Skeletal muscle satellite cell (primary cell): Measurements from ENCODE around the gene HOXD13.
A peak's percentile ranks its signal among the peaks of the same experiment; 100 is the strongest.

Experiments used
- H3K27me3 ChIP-seq: 2 replicates; pipeline ENCODE4 v1.7.0; 2013; ENCODE audit warnings: low read length; ENCODE audit not compliant: control insufficient read depth, insufficient read depth
- H3K36me3 ChIP-seq: 2 replicates; pipeline ENCODE4 v1.7.0; 2013; ENCODE audit warnings: mild to moderate bottlenecking, control low read depth, low read length; ENCODE audit not compliant: insufficient read depth
- H3K4me1 ChIP-seq: 2 replicates; pipeline ENCODE4 v1.7.0; 2013; ENCODE audit warnings: low read length; ENCODE audit not compliant: control insufficient read depth, insufficient read depth
- H3K4me2 ChIP-seq: 2 replicates; pipeline ENCODE4 v1.7.0; 2013; ENCODE audit warnings: mild to moderate bottlenecking, low read length
- H3K4me3 ChIP-seq: 2 replicates; pipeline ENCODE4 v1.7.0; 2013; ENCODE audit warnings: low read length
- H3K9ac ChIP-seq: 2 replicates; pipeline ENCODE4 v1.7.0; 2013; ENCODE audit warnings: mild to moderate bottlenecking, low read depth, low read length, moderate library complexity
- H3K9me3 ChIP-seq: replicated peaks from 2 replicates; pipeline ENCODE4 v1.7.0; 2013; ENCODE audit warnings: mild to moderate bottlenecking, control low read depth, low read length

The HOXD13 gene

GRCh38 chr2:176129813-176130146 lies 37.3 kb downstream of the HOXD13 start:
- no peaks in the 10 kb centered on the region for H3K36me3 ChIP-seq
- no peaks in the 10 kb centered on the region for H3K4me1 ChIP-seq
- no peaks in the 10 kb centered on the region for H3K9me3 ChIP-seq
- H3K4me2 ChIP-seq, result peak overlapping the region; percentile 78
- peak overlapping the region; percentile 65 for H3K4me3 ChIP-seq
- peaks cover 32% of the 10 kb centered on the region for H3K27me3 ChIP-seq
- H3K9ac ChIP-seq, result peak overlapping the region; percentile 47

GRCh38 chr2:176130147-176130956 lies 37.8 kb downstream of the HOXD13 start:
- no peaks in the 10 kb centered on the region for H3K9me3 ChIP-seq
- H3K27me3 ChIP-seq, result peaks cover 27% of the 10 kb centered on the region
- H3K36me3 ChIP-seq, result no peaks in the 10 kb centered on the region
- no peaks in the 10 kb centered on the region for H3K4me1 ChIP-seq
- H3K4me2 ChIP-seq, result peak overlapping the region; percentile 78
- H3K9ac ChIP-seq, result peak overlapping the region; percentile 47
- peak overlapping the region; percentile 65 for H3K4me3 ChIP-seq

GRCh38 chr2:176130957-176131847 lies 38.7 kb downstream of the HOXD13 start:
- H3K9me3 ChIP-seq, result no peaks in the 10 kb centered on the region
- peak overlapping the region; percentile 78 for H3K4me2 ChIP-seq
- peaks cover 3% of the 10 kb centered on the region for H3K4me1 ChIP-seq
- no peaks in the 10 kb centered on the region for H3K36me3 ChIP-seq
- peaks cover 19% of the 10 kb centered on the region for H3K27me3 ChIP-seq
- H3K9ac ChIP-seq, result peak overlapping the region; percentile 47
- H3K4me3 ChIP-seq, result peak overlapping the region; percentile 65

- Histone ChIP-seq H3K27me3 (peaks cover 14% of the 10 kb centered on the region), H3K4me3 (peak overlapping the region; percentile 65), H3K4me2 (peak overlapping the region; percentile 78), H3K9me3 (no peaks in the 10 kb centered on the region), H3K36me3 (no peaks in the 10 kb centered on the region), H3K4me1 (peaks cover 3% of the 10 kb centered on the region), H3K9ac (peak overlapping the region; percentile 65)
Measured at GRCh38 chr2:176131848-176132158, 39.3 kb downstream of the HOXD13 start.

- Histone ChIP-seq H3K9me3 (no peaks in the 10 kb centered on the region), H3K27me3 (peaks cover 13% of the 10 kb centered on the region), H3K4me1 (peaks cover 3% of the 10 kb centered on the region), H3K4me3 (peak overlapping the region; percentile 64), H3K4me2 (peak overlapping the region; percentile 78), H3K36me3 (no peaks in the 10 kb centered on the region), H3K9ac (peak overlapping the region; percentile 65)
Measured at GRCh38 chr2:176132205-176133171, 40.0 kb downstream of the HOXD13 start.

- H3K27me3 ChIP-seq, result peaks cover 6% of the 10 kb centered on the region
Measured at GRCh38 chr2:176133389-176133788, 40.9 kb downstream of the HOXD13 start.

GRCh38 chr2:176134035-176134434 lies 41.5 kb downstream of the HOXD13 start:
- no peaks in the 10 kb centered on the region for H3K36me3 ChIP-seq
- peaks cover 3% of the 10 kb centered on the region for H3K4me1 ChIP-seq
- H3K4me3 ChIP-seq, result no peak overlapping the region
- H3K4me2 ChIP-seq, result no peak overlapping the region
- no peaks in the 10 kb centered on the region for H3K9me3 ChIP-seq
- peaks cover 3% of the 10 kb centered on the region for H3K27me3 ChIP-seq
- H3K9ac ChIP-seq, result no peak overlapping the region

More at GRCh38 chr2:176133389-176133788, 40.9 kb downstream of the HOXD13 start:
- peaks cover 3% of the 10 kb centered on the region for H3K4me1 ChIP-seq
- H3K9me3 ChIP-seq, result no peaks in the 10 kb centered on the region
- no peak overlapping the region for H3K9ac ChIP-seq
- no peak overlapping the region for H3K4me2 ChIP-seq
- H3K36me3 ChIP-seq, result no peaks in the 10 kb centered on the region
- no peak overlapping the region for H3K4me3 ChIP-seq

GRCh38 chr2:176135035-176135440 lies 42.5 kb downstream of the HOXD13 start:
- H3K9me3 ChIP-seq, result no peaks in the 10 kb centered on the region
- H3K4me1 ChIP-seq, result peaks cover 3% of the 10 kb centered on the region
- H3K4me2 ChIP-seq, result peak overlapping the region; percentile 90
- no peak overlapping the region for H3K4me3 ChIP-seq
- no peaks in the 10 kb centered on the region for H3K36me3 ChIP-seq
- peaks cover 3% of the 10 kb centered on the region for H3K27me3 ChIP-seq
- no peak overlapping the region for H3K9ac ChIP-seq

GRCh38 chr2:176136374-176137251 lies 44.1 kb downstream of the HOXD13 start:
- Histone ChIP-seq H3K9me3 (no peaks in the 10 kb centered on the region), H3K9ac (peak overlapping the region; percentile 86), H3K4me1 (peaks cover 3% of the 10 kb centered on the region), H3K36me3 (no peaks in the 10 kb centered on the region), H3K4me2 (peak overlapping the region; percentile 90), H3K27me3 (no peaks in the 10 kb centered on the region), H3K4me3 (peak overlapping the region; percentile 86)

- H3K9me3 ChIP-seq, result no peaks in the 10 kb centered on the region
- H3K36me3 ChIP-seq, result no peaks in the 10 kb centered on the region
- H3K27me3 ChIP-seq, result no peaks in the 10 kb centered on the region
- peak overlapping the region; percentile 90 for H3K4me2 ChIP-seq
- H3K4me3 ChIP-seq, result peak overlapping the region; percentile 86
- peaks cover 3% of the 10 kb centered on the region for H3K4me1 ChIP-seq
- peak overlapping the region; percentile 86 for H3K9ac ChIP-seq
Measured at GRCh38 chr2:176137252-176137580, 44.7 kb downstream of the HOXD13 start.
